ENCODE measurements around the gene KLF1.
A peak's percentile ranks its signal among the peaks of the same experiment; 100 is the strongest.

KLF1 gene

GRCh38 chr19:12866416-12867119 lies 20.4 kb downstream of the KLF1 start:
- TF ChIP-seq MAX (IDR thresholded peaks at IDR 0.05; ENCODE audit: low read depth, low read length) (no peak), MYC (IDR thresholded peaks at IDR 0.05; ENCODE audit: low read depth, low read length) (no peak), POLR2A (IDR thresholded peaks at IDR 0.05; ENCODE audit: extremely low read depth, insufficient read length) (no peak), CTCF (IDR thresholded peaks at IDR 0.05; ENCODE audit: low read depth, low read length) (no peak)
- no peak for DNase-seq (ENCODE audit: low read depth)
- H3K4me3 ChIP-seq (ENCODE audit: low read depth, low read length) = no peak overlapping the region

GRCh38 chr19:12865746-12866415 lies 21.1 kb downstream of the KLF1 start:
- no peak for TF ChIP-seq MAX (IDR thresholded peaks at IDR 0.05; ENCODE audit: low read depth, low read length)
- no peak for TF ChIP-seq POLR2A (IDR thresholded peaks at IDR 0.05; ENCODE audit: extremely low read depth, insufficient read length)
- no peak for DNase-seq (ENCODE audit: low read depth)
- no peak overlapping the region for H3K4me3 ChIP-seq (ENCODE audit: low read depth, low read length)

GRCh38 chr19:12864721-12865715 lies 22.0 kb downstream of the KLF1 start:
- DNase-seq (ENCODE audit: low read depth) = peak; percentile 33
- H3K4me3 ChIP-seq (ENCODE audit: low read depth, low read length) = no peak overlapping the region
- TF ChIP-seq POLR2A (IDR thresholded peaks at IDR 0.05; ENCODE audit: extremely low read depth, insufficient read length) (no peak), CTCF (IDR thresholded peaks at IDR 0.05; ENCODE audit: low read depth, low read length) (peak; percentile 31), MAX (IDR thresholded peaks at IDR 0.05; ENCODE audit: low read depth, low read length) (no peak), MYC (IDR thresholded peaks at IDR 0.05; ENCODE audit: low read depth, low read length) (no peak)

- no peak overlapping the region for H3K4me3 ChIP-seq (ENCODE audit: low read depth, low read length)
- TF ChIP-seq CTCF (IDR thresholded peaks at IDR 0.05; ENCODE audit: low read depth, low read length) (no peak), POLR2A (IDR thresholded peaks at IDR 0.05; ENCODE audit: extremely low read depth, insufficient read length) (no peak), MAX (IDR thresholded peaks at IDR 0.05; ENCODE audit: low read depth, low read length) (no peak), MYC (IDR thresholded peaks at IDR 0.05; ENCODE audit: low read depth, low read length) (no peak)
Measured at GRCh38 chr19:12864143-12864542, 22.9 kb downstream of the KLF1 start.

GRCh38 chr19:12859546-12859945 lies 27.5 kb downstream of the KLF1 start:
- TF ChIP-seq MYC (IDR thresholded peaks at IDR 0.05; ENCODE audit: low read depth, low read length) = no peak
- TF ChIP-seq POLR2A (IDR thresholded peaks at IDR 0.05; ENCODE audit: extremely low read depth, insufficient read length) = no peak
- no peak for TF ChIP-seq CTCF (IDR thresholded peaks at IDR 0.05; ENCODE audit: low read depth, low read length)
- TF ChIP-seq MAX (IDR thresholded peaks at IDR 0.05; ENCODE audit: low read depth, low read length) = no peak
- DNase-seq (ENCODE audit: low read depth) = no peak
- H3K4me3 ChIP-seq (ENCODE audit: low read depth, low read length) = no peak overlapping the region

More at GRCh38 chr19:12864143-12864542, 22.9 kb downstream of the KLF1 start:
- DNase-seq (ENCODE audit: low read depth) = no peak
